Common myeloid progenitor, CD34-positive (primary cell): ENCODE measurements around the gene NDUFB6.
"Not testable (repeated sequence)": the region's sequence is repeated elsewhere in the genome, so short reads cannot be mapped to it uniquely, and the experiment has no call there.

Experiments
- CTCF ChIA-PET: fragments of 350-600 bp; sonication (Branson Sonifier 250); formaldehyde crosslinking; loops from one replicate; lab custom pipeline; 2021; ENCODE audit warnings: antibody characterized with exemption; lab: Charles Lee
- POLR2A ChIA-PET: fragments of 350-600 bp; sonication (Branson Sonifier 250); formaldehyde crosslinking; loops from one replicate; lab custom pipeline; 2021; ENCODE audit warnings: antibody characterized with exemption; lab: Charles Lee
- DNase-seq, 3 donors: peaks; one replicate each; pipeline versions ENCODE4 v3.0.0 to v3.0.0-alpha.2; 2013
- H3K27ac ChIP-seq, 2 experiments: 1 replicate in 1 of 2; 2 replicates in 1 of 2; pipeline ENCODE4 v1.7.0; 2013; ENCODE audit warnings: inconsistent platforms in 2 of 2, low read length in 2 of 2, mild to moderate bottlenecking in 2 of 2, low read depth in 1 of 2, moderate library complexity in 1 of 2; ENCODE audit not compliant: severe bottlenecking in 2 of 2, insufficient read depth in 1 of 2, poor library complexity in 1 of 2
- H3K27me3 ChIP-seq, 5 experiments: replicated peaks in 2 of 5; 1 replicate in 3 of 5; 2 replicates in 2 of 5; pipeline versions ENCODE4 v1.6.1 to v1.7.0; 2013; ENCODE audit warnings: low read length in 4 of 5, mild to moderate bottlenecking in 2 of 5, moderate library complexity in 2 of 5, inconsistent platforms in 1 of 5; ENCODE audit not compliant: insufficient read depth in 5 of 5, control insufficient read depth in 4 of 5
- H3K36me3 ChIP-seq, 4 experiments: 1 replicate in 2 of 4; 2 replicates in 2 of 4; pipeline versions ENCODE4 v1.6.1 to v1.7.0; 2013; ENCODE audit warnings: low read length in 3 of 4, control low read depth in 1 of 4, mild to moderate bottlenecking in 1 of 4; ENCODE audit not compliant: control insufficient read depth in 4 of 4, insufficient read depth in 4 of 4
- H3K4me1 ChIP-seq, 4 experiments: 1 replicate in 3 of 4; 2 replicates in 1 of 4; pipeline versions ENCODE4 v1.6.1 to v1.7.1; 2013; ENCODE audit warnings: low read length in 3 of 4, mild to moderate bottlenecking in 3 of 4, control low read depth in 1 of 4, inconsistent platforms in 1 of 4, moderate library complexity in 1 of 4; ENCODE audit not compliant: control insufficient read depth in 4 of 4, insufficient read depth in 4 of 4; ENCODE audit errors: control extremely low read depth in 1 of 4
- H3K4me3 ChIP-seq, 7 experiments: 1 replicate in 4 of 7; 2 replicates in 3 of 7; pipeline versions ENCODE4 v1.5.1 to v1.7.0; 2013; ENCODE audit warnings: mild to moderate bottlenecking in 7 of 7, low read length in 6 of 7, moderate library complexity in 6 of 7, inconsistent platforms in 2 of 7, low read depth in 2 of 7, control low read depth in 1 of 7; ENCODE audit not compliant: insufficient read depth in 4 of 7, control insufficient read depth in 1 of 7; ENCODE audit errors: extremely low read depth in 1 of 7
- H3K9me3 ChIP-seq, 5 experiments: 1 replicate in 4 of 5; 2 replicates in 1 of 5; pipeline versions ENCODE4 v1.6.1 to v1.7.1; 2013; ENCODE audit warnings: low read length in 4 of 5, mild to moderate bottlenecking in 2 of 5, inconsistent platforms in 1 of 5, low read depth in 1 of 5, moderate library complexity in 1 of 5; ENCODE audit not compliant: control insufficient read depth in 4 of 5, insufficient read depth in 2 of 5; ENCODE audit errors: control extremely low read depth in 1 of 5
- WGBS: methylation state at CpG from one replicate; pipeline ENCODE4 v1.1.5; 2013; ENCODE audit not compliant: insufficient coverage; 5-methylcytosine and 5-hydroxymethylcytosine counted together

Gene NDUFB6

GRCh38 chr9:32526041-32526706, 46.8 kb downstream of the NDUFB6 start, which contains the start of gene RIGI:
Gene RIGI, minus strand, starts transcription at chr9:32526196. Its CDS starts 30 bp downstream, at chr9:32526166.
- WGBS: 0% methylated on average over 27 of the region's 37 CpGs
- no peaks in the 10 kb centered on the region for H3K27me3 ChIP-seq
- CTCF ChIA-PET: interaction anchor here (0.7 to 3.4 kb wide), 24 partner anchors 13 to 147 kb away, joined by 3 to 21 read pairs (median 5); partner anchors contain the start of genes NDUFB6 and SMIM27
- POLR2A ChIA-PET: interaction anchor here (1.4 to 1.7 kb wide), 2 partner anchors 25 to 141 kb away, joined by 3 to 7 read pairs; no protein-coding TSS in a partner anchor
- peak within 1 kb of the TSS; percentile 81 to 98 (median 95) for H3K4me3 ChIP-seq
- peaks cover 0 to 7% (median 1%) of the 10 kb centered on the region in 4 experiments for H3K36me3 ChIP-seq
- peak; percentile 88 to 90 (median 90) for DNase-seq
- H3K9me3 ChIP-seq: peaks cover 0 to 12% (median 0%) of the 10 kb centered on the region in 5 experiments
- H3K27ac ChIP-seq: peak within 1 kb of the TSS; percentile 61 to 83
- H3K4me1 ChIP-seq: peaks cover 7 to 18% (median 13%) of the 10 kb centered on the region in 4 experiments

DNA sequence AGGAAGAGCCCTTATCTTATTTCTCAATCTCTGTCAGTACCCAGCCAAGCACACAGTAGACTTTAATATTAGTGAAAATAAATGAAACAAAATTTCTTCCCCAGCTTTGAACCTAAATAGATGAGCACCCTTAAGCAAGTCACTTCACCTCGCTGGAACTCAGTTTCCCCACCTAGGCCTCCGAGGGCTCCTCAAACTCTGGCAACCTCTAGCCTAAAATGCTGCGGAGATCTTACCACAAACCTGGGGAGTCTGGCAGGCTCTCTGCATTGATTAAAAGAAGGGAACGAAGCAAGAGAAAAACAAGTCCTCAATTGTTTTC, 47.3 kb downstream of the NDUFB6 start:
- Histone ChIP-seq H3K27ac (peak overlapping the region; percentile 61 to 83), H3K27me3 (no peaks in the 10 kb centered on the region), H3K4me3 (peak overlapping the region; percentile 81 to 98 (median 95)), H3K4me1 (peaks cover 7 to 18% (median 13%) of the 10 kb centered on the region in 4 experiments), H3K36me3 (peaks cover 0 to 4% (median under 1%) of the 10 kb centered on the region in 4 experiments), H3K9me3 (peaks cover 0 to 10% (median 0%) of the 10 kb centered on the region in 5 experiments)
- ChIA-PET POLR2A (interaction anchor here (0.6 to 1.7 kb wide), 3 partner anchors 25 to 792 kb away, joined by 3 to 7 read pairs (median 4); no protein-coding TSS in a partner anchor), CTCF (interaction anchor here (0.7 to 3.4 kb wide), 21 partner anchors 17 to 146 kb away, joined by 3 to 21 read pairs (median 5); partner anchors contain the start of genes NDUFB6 and SMIM27)
- 5% methylated on average over 3 of the region's 4 CpGs for WGBS
- DNase-seq: no peak

DNA sequence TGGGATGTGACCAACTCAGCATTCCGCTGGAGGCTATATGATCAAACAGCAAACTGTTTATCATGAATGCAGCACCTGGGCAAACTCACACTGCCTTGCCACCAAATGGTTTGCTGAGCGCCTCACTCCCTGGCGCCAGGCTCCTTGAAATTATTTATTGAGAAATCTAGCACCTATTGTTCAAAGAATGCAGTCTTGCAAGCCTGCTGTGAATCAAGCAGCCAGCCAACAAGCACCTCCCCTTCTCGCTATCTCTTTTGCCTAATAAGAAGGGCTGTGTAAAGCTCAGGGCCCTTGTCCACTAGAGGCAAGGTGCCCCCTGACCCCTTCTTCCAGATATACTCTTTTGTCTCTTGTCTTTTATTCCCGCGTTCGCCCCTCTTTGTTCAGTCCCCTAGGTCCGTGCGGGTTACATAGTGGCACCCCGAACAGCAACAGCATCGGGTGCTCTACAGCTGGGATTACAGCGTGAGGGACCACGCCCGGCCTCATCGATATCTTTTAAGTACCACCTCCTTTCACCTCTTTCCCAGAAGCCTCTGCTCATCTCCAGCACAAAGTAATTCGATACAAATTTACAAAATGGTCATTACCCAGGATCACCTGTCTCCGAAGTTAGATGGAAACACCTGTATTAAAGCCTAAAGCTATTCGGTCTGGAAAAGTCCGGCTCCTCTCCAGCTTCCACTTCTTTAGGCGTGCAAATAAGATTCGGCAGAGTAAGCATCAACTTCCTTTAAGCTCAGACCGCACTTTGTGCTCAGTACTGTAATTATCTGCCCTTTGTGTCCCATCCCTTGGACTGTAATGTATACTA, 47.9 kb downstream of the NDUFB6 start:
- Histone ChIP-seq H3K4me3 (peak overlapping the region in 6 of 7 experiments; percentile 81 to 98 (median 96)), H3K36me3 (peaks cover 0 to 4% (median under 1%) of the 10 kb centered on the region in 4 experiments), H3K4me1 (peaks cover 7 to 18% (median 13%) of the 10 kb centered on the region in 4 experiments), H3K9me3 (peaks cover 0 to 12% (median 0%) of the 10 kb centered on the region in 5 experiments), H3K27ac (peak overlapping the region; percentile 17 to 83), H3K27me3 (no peaks in the 10 kb centered on the region)
- POLR2A ChIA-PET: interaction anchor here (0.6 to 1.7 kb wide), 2 partner anchors 26 to 792 kb away, joined by 4 to 7 read pairs; no protein-coding TSS in a partner anchor
- DNase-seq: peak in 2 of 3 donors; percentile 32 to 54
- CTCF ChIA-PET: interaction anchor here (1.0 to 3.4 kb wide), 17 partner anchors 16 to 146 kb away, joined by 3 to 21 read pairs (median 6); partner anchors contain the start of gene NDUFB6
- WGBS: 63% methylated on average over 21 of the region's 22 CpGs

DNA sequence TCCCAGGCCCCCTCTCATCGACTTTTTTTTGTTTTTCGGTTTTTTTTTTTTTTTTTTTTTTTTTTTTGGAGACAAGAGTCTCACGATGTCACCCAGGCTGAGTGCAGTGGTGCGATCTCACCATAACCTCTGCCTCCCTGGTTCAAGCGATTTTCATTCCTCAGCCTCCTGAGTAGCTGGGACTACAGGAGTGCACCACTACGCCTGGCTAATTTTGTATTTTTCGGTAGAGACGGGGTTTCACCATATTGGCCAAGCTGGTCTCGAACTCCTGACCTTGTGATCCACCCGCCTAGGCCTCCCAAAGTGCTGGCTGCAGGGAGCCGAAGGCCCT, 48.4 kb downstream of the NDUFB6 start:
- DNase-seq: peak in 1 of 3 donors; percentile 6
- H3K36me3 ChIP-seq, H3K27me3 ChIP-seq, POLR2A ChIA-PET, H3K27ac ChIP-seq: not testable (repeated sequence)
- Histone ChIP-seq H3K4me1 (peaks cover 7 to 18% (median 13%) of the 10 kb centered on the region in 4 experiments), H3K4me3 (peak overlapping the region in 2 of 7 experiments; percentile 95 to 96), H3K9me3 (peaks cover 0 to 12% (median 0%) of the 10 kb centered on the region in 5 experiments)
- 96% methylated on average over 11 of the region's 11 CpGs for WGBS
- CTCF ChIA-PET: interaction anchor here (1.0 to 3.0 kb wide), 6 partner anchors 21 to 62 kb away, joined by 3 to 21 read pairs (median 5); partner anchors contain the start of gene NDUFB6

- POLR2A ChIA-PET: no interaction called here
Observed at GRCh38 chr9:32523910-32524309, 49.0 kb downstream of the NDUFB6 start.

DNA sequence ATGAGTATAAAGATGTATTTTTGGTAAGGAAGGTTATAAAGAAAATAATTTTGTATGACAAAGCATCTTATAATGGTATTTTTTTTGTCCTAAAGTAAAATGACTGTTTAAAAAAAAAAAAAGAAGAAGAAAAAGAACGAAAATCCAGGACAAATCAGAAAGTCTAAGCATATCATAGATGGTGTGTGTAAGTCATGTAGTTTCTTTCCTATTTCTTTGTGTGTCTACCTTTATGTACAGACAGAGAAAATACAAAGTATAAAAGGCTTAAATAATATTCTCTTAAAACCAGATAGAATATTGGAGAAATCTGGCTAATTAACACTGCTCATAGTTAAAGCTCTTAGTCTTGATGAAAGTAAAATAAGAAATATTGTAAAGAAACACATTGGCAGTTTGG, 54.7 kb downstream of the NDUFB6 start:
- CTCF ChIA-PET: no interaction called here
- Histone ChIP-seq H3K27me3 (no peaks in the 10 kb centered on the region), H3K27ac (no peak overlapping the region), H3K4me3 (no peak overlapping the region), H3K36me3 (peaks cover 0 to 10% (median 1%) of the 10 kb centered on the region in 4 experiments), H3K4me1 (no peaks in the 10 kb centered on the region), H3K9me3 (peaks cover 0 to 23% (median 4%) of the 10 kb centered on the region in 5 experiments)
- WGBS: no CpG with 5 or more reads among the region's 1 CpG
- POLR2A ChIA-PET: no interaction called here
- no peak for DNase-seq

More at GRCh38 chr9:32523910-32524309, 49.0 kb downstream of the NDUFB6 start:
- CTCF ChIA-PET: no interaction called here
- Histone ChIP-seq H3K27ac (no peak overlapping the region), H3K4me1 (peaks cover 7 to 18% (median 13%) of the 10 kb centered on the region in 4 experiments), H3K4me3 (no peak overlapping the region), H3K36me3 (peaks cover 0 to 7% (median under 1%) of the 10 kb centered on the region in 4 experiments), H3K9me3 (peaks cover 0 to 16% (median under 1%) of the 10 kb centered on the region in 5 experiments), H3K27me3 (no peaks in the 10 kb centered on the region)
- no CpG with 5 or more reads among the region's 1 CpG for WGBS
- DNase-seq: no peak
